ENCODE data around the gene PCDH10.

- TF ChIP-seq CTCF (IDR thresholded peaks at IDR 0.05), result no peak
- TF ChIP-seq POLR2A (IDR thresholded peaks at IDR 0.05), result no peak
Observed at GRCh38 chr4:133161570-133162295, 12.6 kb downstream of the PCDH10 start.

Data from testis (tissue), 2 donors.